Measurements from ENCODE around the gene ZBTB6. TPM values are rescaled to one million over a fixed set of nuclear protein-coding genes. Genes with fewer than 3 reads are reported as not detected.

The ZBTB6 gene, protein sequence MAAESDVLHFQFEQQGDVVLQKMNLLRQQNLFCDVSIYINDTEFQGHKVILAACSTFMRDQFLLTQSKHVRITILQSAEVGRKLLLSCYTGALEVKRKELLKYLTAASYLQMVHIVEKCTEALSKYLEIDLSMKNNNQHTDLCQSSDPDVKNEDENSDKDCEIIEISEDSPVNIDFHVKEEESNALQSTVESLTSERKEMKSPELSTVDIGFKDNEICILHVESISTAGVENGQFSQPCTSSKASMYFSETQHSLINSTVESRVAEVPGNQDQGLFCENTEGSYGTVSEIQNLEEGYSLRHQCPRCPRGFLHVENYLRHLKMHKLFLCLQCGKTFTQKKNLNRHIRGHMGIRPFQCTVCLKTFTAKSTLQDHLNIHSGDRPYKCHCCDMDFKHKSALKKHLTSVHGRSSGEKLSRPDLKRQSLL
- total RNA-seq: 51.3 TPM

DNA sequence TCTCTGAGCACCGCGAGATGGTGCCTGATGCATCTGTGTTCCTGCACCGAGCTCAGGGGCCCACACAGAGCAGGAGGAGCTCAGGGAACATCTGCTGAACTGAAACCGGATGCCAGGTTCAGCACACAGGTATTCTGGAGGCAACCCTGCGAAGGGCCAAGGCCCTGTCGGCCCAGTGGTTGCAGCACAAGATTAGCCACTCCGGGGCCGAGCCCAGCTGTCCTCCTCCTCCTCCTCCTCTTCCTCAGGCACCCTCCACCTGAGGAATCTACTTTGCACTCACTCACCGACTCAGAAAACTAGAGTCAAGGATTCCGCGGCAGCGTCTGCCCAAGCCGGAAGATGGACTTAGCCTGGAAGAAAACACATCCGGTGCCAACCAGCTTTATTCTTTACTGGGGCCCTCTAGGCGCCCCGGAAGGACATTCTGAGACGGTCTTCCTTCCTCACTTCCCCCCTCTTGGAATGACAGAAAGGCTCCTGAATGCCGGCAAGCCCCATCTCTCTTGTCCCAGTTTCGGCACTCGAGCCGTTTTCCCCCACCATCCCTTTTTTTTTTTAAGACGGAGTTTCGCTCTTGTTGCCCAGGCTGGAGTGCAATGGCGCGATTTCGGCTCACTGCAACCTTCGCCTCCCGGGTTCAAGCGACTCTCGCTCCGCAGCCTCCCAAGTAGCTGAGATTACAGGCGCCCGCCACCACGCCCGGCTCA, at the start of gene ZBTB6:
TSS of gene ZBTB6 (minus strand) at position 360 of the 710 bp plus-strand sequence. CDS start 1,251 bp downstream, outside the sequence.

DNA sequence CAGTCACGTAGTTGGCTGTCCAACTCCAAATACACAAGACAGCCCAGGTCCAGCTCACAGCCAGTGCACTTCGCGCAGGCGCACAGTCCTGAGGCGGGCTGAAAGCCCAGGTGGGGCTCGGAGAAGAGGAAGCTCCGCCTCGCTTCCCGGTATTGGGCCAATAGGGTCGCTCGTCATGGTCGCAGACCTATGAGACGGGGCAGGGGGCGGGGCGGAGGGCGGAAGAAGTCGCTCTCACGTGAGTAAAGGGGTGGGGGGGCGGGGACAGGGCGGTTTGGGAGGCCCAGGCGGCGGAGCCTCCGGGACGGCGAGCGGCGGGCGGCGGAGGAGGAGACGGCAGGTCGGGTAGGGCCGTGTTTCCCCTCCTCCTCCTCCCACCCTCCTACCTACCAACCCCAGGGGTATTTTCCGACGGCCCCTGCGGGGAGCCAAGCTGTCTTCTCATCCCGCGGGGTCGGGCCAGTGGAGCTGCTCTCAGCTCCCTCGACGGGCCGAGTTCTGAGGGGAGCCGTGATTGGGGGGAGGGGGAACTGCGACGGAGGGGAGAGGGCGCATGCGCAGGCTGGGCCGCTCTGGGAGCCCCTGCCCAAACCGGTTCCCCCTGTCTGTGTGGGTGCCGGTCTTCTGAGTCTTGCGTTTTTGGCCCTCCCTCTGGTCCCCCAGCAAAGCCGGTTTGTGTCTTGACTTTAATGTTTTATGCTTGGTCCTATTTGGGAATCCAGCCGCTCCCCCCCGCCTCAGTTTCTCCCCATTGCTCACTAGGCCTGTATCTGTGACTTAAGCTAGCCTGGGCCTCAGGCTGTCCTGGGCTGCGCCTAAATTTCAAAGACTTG, 27.8 kb upstream of the ZBTB6 start, which contains the start of gene RABGAP1:
TSS of gene RABGAP1 (plus strand) at position 272 of the 833 bp plus-strand sequence. CDS start 16,040 bp downstream, outside the sequence.

DNA sequence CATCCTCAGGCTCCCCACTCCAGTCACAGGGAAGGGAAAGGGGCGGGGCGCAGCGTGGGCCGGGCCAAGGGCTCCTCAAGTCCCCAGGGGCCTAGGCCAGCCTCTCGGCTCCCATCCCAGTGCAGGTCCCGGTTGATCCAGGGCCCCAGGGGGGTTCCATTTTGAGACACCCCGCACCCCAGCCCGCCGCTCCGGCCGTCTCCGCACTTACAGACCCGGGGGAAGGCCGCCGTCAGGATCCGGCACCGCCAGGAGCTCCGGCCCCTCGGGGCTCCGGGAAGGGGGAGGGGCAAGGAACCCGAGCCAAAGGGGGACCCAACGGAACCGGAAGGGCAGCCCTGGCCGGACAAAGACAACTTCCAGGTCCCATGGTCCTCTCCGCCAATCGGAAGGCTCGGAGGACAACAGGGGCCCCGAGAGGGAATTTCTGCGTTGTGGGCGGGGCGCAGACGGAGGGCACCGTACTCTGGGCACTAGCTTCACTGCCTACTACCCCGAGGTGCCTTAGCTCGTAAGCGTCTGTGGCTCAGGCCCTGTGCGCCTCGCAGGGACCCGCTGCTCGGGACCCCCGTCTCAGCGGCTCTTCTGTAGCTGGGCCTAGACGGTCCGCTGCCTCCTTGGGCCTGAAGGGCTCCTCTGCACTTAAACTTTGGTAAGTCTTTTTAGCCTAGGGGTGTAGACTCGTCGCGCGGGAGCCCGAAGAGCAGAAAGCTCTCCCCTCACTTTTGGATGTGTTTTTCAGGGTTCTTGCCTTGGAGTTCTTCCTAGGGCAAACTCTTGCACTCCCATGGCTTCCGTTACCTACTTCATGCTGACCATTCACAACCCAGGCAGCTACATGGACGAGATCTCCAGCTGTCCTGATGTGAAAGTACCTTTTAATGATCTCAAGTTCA, 18.4 kb upstream of the ZBTB6 start, which contains the start of gene ZBTB26:
TSS of gene ZBTB26 (minus strand) at position 287 of the 896 bp plus-strand sequence. CDS start 11,578 bp downstream, outside the sequence.

DNA sequence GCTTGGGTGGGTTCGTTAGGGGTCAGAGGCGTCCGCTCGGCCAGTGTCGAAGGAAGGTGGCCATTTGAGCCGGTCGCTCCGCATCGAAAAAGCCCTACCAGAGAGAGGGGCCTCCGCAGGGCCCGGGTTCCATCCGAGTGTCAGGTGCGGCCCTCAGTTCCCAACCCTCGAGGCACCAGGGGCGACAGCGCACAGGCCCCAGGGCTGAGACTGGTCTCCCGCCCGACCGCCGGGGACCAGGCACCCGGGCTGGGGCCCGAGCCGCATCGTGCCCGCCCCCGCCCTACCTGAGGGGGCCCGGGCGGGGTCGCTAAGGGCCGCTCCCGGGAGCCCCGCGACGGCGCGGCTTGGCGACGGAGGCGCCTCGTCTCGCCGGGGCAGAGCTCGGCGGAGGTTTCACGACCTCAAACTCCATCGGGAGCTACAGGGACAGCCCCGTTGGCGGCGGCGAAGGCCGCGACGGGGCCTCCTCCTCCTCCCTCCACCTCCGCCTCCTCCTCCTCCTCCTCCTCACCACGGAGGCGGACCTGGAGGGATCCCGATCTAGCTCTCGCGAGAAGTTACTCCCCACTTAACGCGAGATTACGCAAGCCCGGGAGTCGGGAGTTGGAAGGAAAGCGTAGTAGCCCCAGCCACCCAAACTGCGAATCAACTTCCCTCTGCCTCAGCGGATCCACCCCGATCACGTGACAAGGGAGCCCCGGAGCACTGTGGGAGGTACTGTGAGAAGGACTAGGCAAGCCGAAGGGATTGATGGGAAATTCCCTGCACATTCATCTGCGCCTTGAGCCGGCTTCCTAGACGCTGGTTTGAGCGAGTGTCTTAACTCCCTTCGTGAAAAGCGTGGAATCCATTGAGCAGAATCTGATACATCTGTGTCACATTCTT, 8.1 kb downstream of the ZBTB6 start, which contains the start of gene RC3H2:
TSS of gene RC3H2 (minus strand) at position 537 of the 888 bp plus-strand sequence. CDS start 7,850 bp downstream, outside the sequence.

Small RNA genes within 50 kb of the gene (small RNA-seq; reads per million reads assigned to genes)
- gene RNY1P15 (ENCODE audit: low replicate concordance) (not detected), gene SNORD90 (ENCODE audit: low replicate concordance) (4,207 reads per million, percentile 100 among the genes with 10 or more reads in this experiment)

Other genes with a start within 250 kb of the ZBTB6 start
- gene OR1L3, start 238.2 kb downstream of the ZBTB6 start, total RNA-seq: not detected
- not detected for gene OR1L4, start 189.3 kb downstream of the ZBTB6 start, total RNA-seq
- not detected for gene OR1L6, start 171.0 kb downstream of the ZBTB6 start, total RNA-seq
- gene OR5C1, start 124.4 kb downstream of the ZBTB6 start, total RNA-seq: not detected
- gene OR1K1, start 113.2 kb downstream of the ZBTB6 start, total RNA-seq: not detected
- 40.1 TPM for gene PDCL, start 84.7 kb downstream of the ZBTB6 start, total RNA-seq
- gene RC3H2, start 8.0 kb downstream of the ZBTB6 start, total RNA-seq: 131 TPM
- 15.3 TPM for gene ZBTB26, start 18.2 kb upstream of the ZBTB6 start, total RNA-seq
- 144 TPM for gene RABGAP1, start 27.7 kb upstream of the ZBTB6 start, total RNA-seq
- gene GPR21, start 120.3 kb upstream of the ZBTB6 start, total RNA-seq: 17.2 TPM